GM23338 (cell line): ENCODE measurements around the gene B3GNT9. TPM values are rescaled to one million over a fixed set of nuclear protein-coding genes. Genes with fewer than 3 reads are reported as not detected.

Experiments used
- ATAC-seq: fragments of 200-7000 bp; cut with Tn5 transposase; 3 replicates; pipeline ENCODE4 v1.9.1; 2020
- DNase-seq: peaks from one replicate; pipeline ENCODE4 v3.0.0-alpha.2; 2015; ENCODE audit warnings: low spot score
- H2AFZ ChIP-seq: fragments of 200-600 bp; sonication (generic); 2 replicates; pipeline ENCODE4 v1.8.0; 2016; ENCODE audit warnings: antibody characterized with exemption, mild to moderate bottlenecking, moderate library complexity
- H3F3A ChIP-seq: fragments of 200-600 bp; sonication (generic); replicated peaks from 2 replicates; pipeline ENCODE4 v1.8.0; 2017; ENCODE audit warnings: antibody characterized with exemption, mixed run types, low read depth
- H3K27ac ChIP-seq: fragments of 200-600 bp; sonication (generic); 2 replicates; pipeline ENCODE4 v1.6.1; 2016; ENCODE audit warnings: low read depth
- H3K27me3 ChIP-seq: fragments of 200-600 bp; sonication (generic); 2 replicates; pipeline ENCODE4 v1.8.0; 2016; ENCODE audit warnings: mild to moderate bottlenecking, mixed run types, moderate library complexity; ENCODE audit not compliant: insufficient read depth
- H3K36me3 ChIP-seq: fragments of 200-600 bp; sonication (generic); 2 replicates; pipeline ENCODE4 v1.8.0; 2016; ENCODE audit warnings: mild to moderate bottlenecking; ENCODE audit not compliant: insufficient read depth
- H3K4me1 ChIP-seq: fragments of 200-600 bp; sonication (generic); 2 replicates; pipeline ENCODE4 v1.8.0; 2016; ENCODE audit warnings: mild to moderate bottlenecking, moderate library complexity; ENCODE audit not compliant: insufficient read depth
- H3K4me2 ChIP-seq: fragments of 200-600 bp; sonication (generic); 2 replicates; pipeline ENCODE4 v1.7.1; 2017; ENCODE audit warnings: mixed run types
- H3K4me3 ChIP-seq: fragments of 200-600 bp; sonication (generic); 2 replicates; pipeline ENCODE4 v1.6.1; 2016; ENCODE audit warnings: mixed run types
- H3K79me2 ChIP-seq: fragments of 200-600 bp; sonication (generic); replicated peaks from 2 replicates; pipeline ENCODE4 v1.8.0; 2017; ENCODE audit warnings: mild to moderate bottlenecking; ENCODE audit not compliant: insufficient read depth
- H3K9me2 ChIP-seq: fragments of 200-600 bp; sonication (generic); 2 replicates; pipeline ENCODE4 v1.8.0; 2017; ENCODE audit not compliant: insufficient read depth
- H4K20me1 ChIP-seq: fragments of 200-600 bp; sonication (generic); replicated peaks from 2 replicates; pipeline ENCODE4 v1.8.0; 2017; ENCODE audit warnings: mild to moderate bottlenecking; ENCODE audit not compliant: insufficient read depth
- H3K27ac Mint-ChIP-seq: 2 replicates; pipeline ENCODE4 v1.8.0; 2020; ENCODE audit warnings: inconsistent platforms, mild to moderate bottlenecking, moderate library complexity, mixed read lengths
- H3K27me3 Mint-ChIP-seq: 3 replicates; pipeline ENCODE4 v1.8.0; 2022; ENCODE audit warnings: low read depth, mild to moderate bottlenecking, moderate library complexity, mixed read lengths, inconsistent platforms; ENCODE audit not compliant: insufficient read depth, poor library complexity
- H3K36me3 Mint-ChIP-seq: 3 replicates; pipeline ENCODE4 v1.8.0; 2021; ENCODE audit warnings: low read depth, mild to moderate bottlenecking, inconsistent platforms, moderate library complexity, mixed read lengths
- H3K4me1 Mint-ChIP-seq: 3 replicates; pipeline ENCODE4 v1.8.0; 2020; ENCODE audit warnings: mild to moderate bottlenecking, inconsistent platforms, mixed read lengths
- H3K4me3 Mint-ChIP-seq: 3 replicates; pipeline ENCODE4 v1.8.0; 2021; ENCODE audit warnings: moderate library complexity, mild to moderate bottlenecking, inconsistent platforms, mixed read lengths
- H3K9me3 Mint-ChIP-seq: 3 replicates; pipeline ENCODE4 v1.8.0; 2020; ENCODE audit warnings: moderate library complexity, mild to moderate bottlenecking, inconsistent platforms, mixed read lengths
- EZH2 ChIP-seq: fragments of 200-600 bp; sonication (generic); IDR thresholded peaks from one replicate; pipeline ENCODE4 v1.8.0; 2017; ENCODE audit warnings: antibody characterized with exemption, mild to moderate bottlenecking, low read depth; ENCODE audit not compliant: unreplicated experiment
- EZH2phosphoT487 ChIP-seq: fragments of 200-600 bp; sonication (generic); IDR thresholded peaks from one replicate; pipeline ENCODE4 v1.8.1; 2018; ENCODE audit warnings: antibody characterized with exemption; ENCODE audit not compliant: unreplicated experiment
- JUNB ChIP-seq: IDR thresholded peaks from one replicate; pipeline ENCODE4 v1.6.1; 2016; ENCODE audit warnings: antibody characterized with exemption; ENCODE audit not compliant: unreplicated experiment
- ZNF114 ChIP-seq: fragments of 250-450 bp; sonication (Bioruptor Pico); IDR thresholded peaks from 2 replicates; pipeline ENCODE4 v1.5.0; 2020; ENCODE audit warnings: mild to moderate bottlenecking, moderate library complexity
- ZNF331 ChIP-seq: fragments of 250-450 bp; sonication (Bioruptor Pico); IDR thresholded peaks from 2 replicates; pipeline ENCODE4 v1.5.0; 2020; ENCODE audit warnings: low read depth, mild to moderate bottlenecking, moderate library complexity
- polyA plus RNA-seq: library from polyadenylated mRNA; unstranded; fragments of >200 nt; fragmentation: Nextera tagmentation; extraction: Ambion mirVana; gene quantifications from 2 replicates; pipeline ENCODE4 v1.2.1, GENCODE V29; 2016
- total RNA-seq: library from RNA; depleted of rRNA; stranded (reverse); fragments of >200 nt; shearing (Covaris generic); gene quantifications from 2 replicates; pipeline ENCODE4 v1.2.3, GENCODE V29; 2014
- TF ChIP-seq, protein P1 (sequence below): IDR thresholded peaks from 2 replicates; pipeline ENCODE4 v1.6.1; 2016; ENCODE audit warnings: antibody characterized with exemption
- TF ChIP-seq, protein P2 (sequence below), 2 experiments: fragments of 200-600 bp in 1 of 2; sonication (generic) in 1 of 2; conservative IDR thresholded peaks; 2 replicates each; pipeline versions ENCODE4 v1.5.1 to v1.6.1; 2016 to 2017; ENCODE audit warnings: antibody characterized with exemption in 2 of 2, low read depth in 2 of 2, mild to moderate bottlenecking in 2 of 2, moderate library complexity in 1 of 2

Gene B3GNT9
- total and polyA plus RNA-seq, 2 experiments from 2014 or later = 0.99 to 7.0 TPM

DNA sequence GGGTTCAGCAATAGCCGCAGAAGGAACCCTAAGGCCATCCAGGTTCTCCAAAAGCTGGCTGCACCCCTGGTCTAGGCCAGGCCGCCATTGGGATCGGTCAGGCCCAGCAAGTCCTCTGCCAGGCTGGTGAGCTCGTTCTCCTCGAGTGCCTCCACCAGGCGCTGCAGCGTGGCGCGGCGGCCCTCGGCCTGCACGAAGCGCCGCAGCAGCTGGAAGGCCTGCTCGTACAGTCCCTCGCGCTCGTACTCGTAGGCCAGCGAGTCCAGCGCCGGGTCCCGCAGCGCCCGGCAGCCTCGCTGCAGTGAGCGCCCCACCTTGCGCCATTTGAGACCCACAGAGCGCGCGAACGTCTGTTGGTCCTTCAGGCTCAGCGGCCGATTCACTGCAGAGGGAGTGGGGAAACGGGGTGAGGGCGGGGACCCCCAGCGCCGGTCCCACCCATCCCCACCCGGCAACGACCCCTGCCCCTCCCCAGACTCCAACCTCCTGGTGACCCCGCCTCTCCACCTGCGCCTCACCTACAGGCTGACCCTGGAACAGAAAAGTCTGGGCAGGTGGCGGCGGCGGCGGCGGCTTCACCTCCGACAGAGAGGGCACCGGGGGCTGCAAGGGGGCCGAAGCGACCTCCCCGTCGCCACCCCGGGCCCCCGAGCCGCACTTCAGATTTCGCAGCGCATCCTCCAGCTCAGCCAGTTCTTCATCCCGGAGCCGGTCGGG, 3.9 kb upstream of the B3GNT9 start:
- H3K79me2 ChIP-seq = no peaks in the 10 kb centered on the region
- no peaks in the 10 kb centered on the region for H3K36me3 ChIP-seq
- peaks cover 21% of the 10 kb centered on the region; the same call in 1 of the 2 replicates for H3K4me1 ChIP-seq
- TF ChIP-seq, protein P1, sequence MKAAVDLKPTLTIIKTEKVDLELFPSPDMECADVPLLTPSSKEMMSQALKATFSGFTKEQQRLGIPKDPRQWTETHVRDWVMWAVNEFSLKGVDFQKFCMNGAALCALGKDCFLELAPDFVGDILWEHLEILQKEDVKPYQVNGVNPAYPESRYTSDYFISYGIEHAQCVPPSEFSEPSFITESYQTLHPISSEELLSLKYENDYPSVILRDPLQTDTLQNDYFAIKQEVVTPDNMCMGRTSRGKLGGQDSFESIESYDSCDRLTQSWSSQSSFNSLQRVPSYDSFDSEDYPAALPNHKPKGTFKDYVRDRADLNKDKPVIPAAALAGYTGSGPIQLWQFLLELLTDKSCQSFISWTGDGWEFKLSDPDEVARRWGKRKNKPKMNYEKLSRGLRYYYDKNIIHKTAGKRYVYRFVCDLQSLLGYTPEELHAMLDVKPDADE = no peak
- no peak for TF ChIP-seq JUNB
- no peak for TF ChIP-seq ZNF331 (CRISPR knock-in tag)
- no peak for TF ChIP-seq ZNF114 (CRISPR knock-in tag)
- peak; percentile 20 for TF ChIP-seq EZH2
- no peak for TF ChIP-seq EZH2phosphoT487
- TF ChIP-seq, protein P2, sequence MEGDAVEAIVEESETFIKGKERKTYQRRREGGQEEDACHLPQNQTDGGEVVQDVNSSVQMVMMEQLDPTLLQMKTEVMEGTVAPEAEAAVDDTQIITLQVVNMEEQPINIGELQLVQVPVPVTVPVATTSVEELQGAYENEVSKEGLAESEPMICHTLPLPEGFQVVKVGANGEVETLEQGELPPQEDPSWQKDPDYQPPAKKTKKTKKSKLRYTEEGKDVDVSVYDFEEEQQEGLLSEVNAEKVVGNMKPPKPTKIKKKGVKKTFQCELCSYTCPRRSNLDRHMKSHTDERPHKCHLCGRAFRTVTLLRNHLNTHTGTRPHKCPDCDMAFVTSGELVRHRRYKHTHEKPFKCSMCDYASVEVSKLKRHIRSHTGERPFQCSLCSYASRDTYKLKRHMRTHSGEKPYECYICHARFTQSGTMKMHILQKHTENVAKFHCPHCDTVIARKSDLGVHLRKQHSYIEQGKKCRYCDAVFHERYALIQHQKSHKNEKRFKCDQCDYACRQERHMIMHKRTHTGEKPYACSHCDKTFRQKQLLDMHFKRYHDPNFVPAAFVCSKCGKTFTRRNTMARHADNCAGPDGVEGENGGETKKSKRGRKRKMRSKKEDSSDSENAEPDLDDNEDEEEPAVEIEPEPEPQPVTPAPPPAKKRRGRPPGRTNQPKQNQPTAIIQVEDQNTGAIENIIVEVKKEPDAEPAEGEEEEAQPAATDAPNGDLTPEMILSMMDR (conservative IDR thresholded peaks at IDR 0.05; ENCODE audit: low read depth in 2 of 2) = no peak
- H3K27me3 ChIP-seq = peaks cover 100% of the 10 kb centered on the region
- peaks cover 5% of the 10 kb centered on the region; the same call in 1 of the 2 replicates for H4K20me1 ChIP-seq
- peak overlapping the region; percentile 87 for H3K4me2 ChIP-seq
- Mint-ChIP-seq H3K9me3 (no peaks in the 10 kb centered on the region), H3K4me1 (peaks cover 16% of the 10 kb centered on the region; the same call in 2 of the 3 replicates), H3K27ac (no peak overlapping the region), H3K4me3 (peak overlapping the region; percentile 66), H3K27me3 (peaks cover 89% of the 10 kb centered on the region), H3K36me3 (no peaks in the 10 kb centered on the region; the same call in 2 of the 3 replicates)
- H2AFZ ChIP-seq = peak overlapping the region; percentile 72; the same call in 1 of the 2 replicates
- ATAC-seq = peak; percentile 3
- H3K4me3 ChIP-seq = peak overlapping the region; percentile 57
- no peaks in the 10 kb centered on the region for H3K9me2 ChIP-seq
- DNase-seq = peak; percentile 58
- H3F3A ChIP-seq = 0 out of 2 replicates have a peak, but pooled peaks cover 3% of the 10 kb centered on the region
- H3K27ac ChIP-seq = no peak overlapping the region

GRCh38 chr16:67151431-67152097, 766 bp upstream of the B3GNT9 start:
- H3K9me3 Mint-ChIP-seq = no peaks in the 10 kb centered on the region
- Histone ChIP-seq H3K27ac (no peak overlapping the region), H3K27me3 (peaks cover 85% of the 10 kb centered on the region), H2AFZ (peak overlapping the region; percentile 97), H3K4me1 (peaks cover 9% of the 10 kb centered on the region; the same call in 1 of the 2 replicates), H4K20me1 (peaks cover 5% of the 10 kb centered on the region; the same call in 1 of the 2 replicates), H3K4me3 (peak overlapping the region; percentile 77), H3K36me3 (no peaks in the 10 kb centered on the region), H3F3A (0 out of 2 replicates have a peak, but pooled peaks cover 7% of the 10 kb centered on the region), H3K9me2 (no peaks in the 10 kb centered on the region), H3K4me2 (peak overlapping the region; percentile 94), H3K79me2 (no peaks in the 10 kb centered on the region)
- ATAC-seq (no peak), DNase-seq (peak; percentile 40)
- no peak for TF ChIP-seq ZNF114 (CRISPR knock-in tag)
- peak; percentile 45 for TF ChIP-seq EZH2
- TF ChIP-seq EZH2phosphoT487 = no peak
- TF ChIP-seq JUNB = no peak
- peaks cover 65% of the 10 kb centered on the region for H3K27me3 Mint-ChIP-seq
- H3K36me3 Mint-ChIP-seq = peaks cover 6% of the 10 kb centered on the region
- no peak overlapping the region for H3K27ac Mint-ChIP-seq
- peaks cover 10% of the 10 kb centered on the region; the same call in 2 of the 3 replicates for H3K4me1 Mint-ChIP-seq
- H3K4me3 Mint-ChIP-seq = peak overlapping the region; percentile 75
